HG02970 (cell line): ENCODE data around the gene XYLT1.
"Not testable (repeated sequence)": the region's sequence is repeated elsewhere in the genome, so short reads cannot be mapped to it uniquely, and the experiment has no call there.

Experiments used
- ATAC-seq: cut with Tn5 transposase; IDR thresholded peaks from one replicate; pipeline ENCODE4 v1.9.1; 2021; ENCODE audit warnings: mild to moderate bottlenecking, moderate library complexity, moderate number of reproducible peaks; ENCODE audit not compliant: unreplicated experiment, low FRiP score

XYLT1 gene, protein sequence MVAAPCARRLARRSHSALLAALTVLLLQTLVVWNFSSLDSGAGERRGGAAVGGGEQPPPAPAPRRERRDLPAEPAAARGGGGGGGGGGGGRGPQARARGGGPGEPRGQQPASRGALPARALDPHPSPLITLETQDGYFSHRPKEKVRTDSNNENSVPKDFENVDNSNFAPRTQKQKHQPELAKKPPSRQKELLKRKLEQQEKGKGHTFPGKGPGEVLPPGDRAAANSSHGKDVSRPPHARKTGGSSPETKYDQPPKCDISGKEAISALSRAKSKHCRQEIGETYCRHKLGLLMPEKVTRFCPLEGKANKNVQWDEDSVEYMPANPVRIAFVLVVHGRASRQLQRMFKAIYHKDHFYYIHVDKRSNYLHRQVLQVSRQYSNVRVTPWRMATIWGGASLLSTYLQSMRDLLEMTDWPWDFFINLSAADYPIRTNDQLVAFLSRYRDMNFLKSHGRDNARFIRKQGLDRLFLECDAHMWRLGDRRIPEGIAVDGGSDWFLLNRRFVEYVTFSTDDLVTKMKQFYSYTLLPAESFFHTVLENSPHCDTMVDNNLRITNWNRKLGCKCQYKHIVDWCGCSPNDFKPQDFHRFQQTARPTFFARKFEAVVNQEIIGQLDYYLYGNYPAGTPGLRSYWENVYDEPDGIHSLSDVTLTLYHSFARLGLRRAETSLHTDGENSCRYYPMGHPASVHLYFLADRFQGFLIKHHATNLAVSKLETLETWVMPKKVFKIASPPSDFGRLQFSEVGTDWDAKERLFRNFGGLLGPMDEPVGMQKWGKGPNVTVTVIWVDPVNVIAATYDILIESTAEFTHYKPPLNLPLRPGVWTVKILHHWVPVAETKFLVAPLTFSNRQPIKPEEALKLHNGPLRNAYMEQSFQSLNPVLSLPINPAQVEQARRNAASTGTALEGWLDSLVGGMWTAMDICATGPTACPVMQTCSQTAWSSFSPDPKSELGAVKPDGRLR

GRCh38 chr16:17470908-17471718 is at the start of gene XYLT1:
Gene XYLT1, minus strand, starts transcription at chr16:17470960. Its CDS starts 164 bp downstream, at chr16:17470796.
- ATAC-seq, result no peak

GRCh38 chr16:17520111-17520510 is 49.4 kb upstream of the XYLT1 start:
- no peak for ATAC-seq

DNA sequence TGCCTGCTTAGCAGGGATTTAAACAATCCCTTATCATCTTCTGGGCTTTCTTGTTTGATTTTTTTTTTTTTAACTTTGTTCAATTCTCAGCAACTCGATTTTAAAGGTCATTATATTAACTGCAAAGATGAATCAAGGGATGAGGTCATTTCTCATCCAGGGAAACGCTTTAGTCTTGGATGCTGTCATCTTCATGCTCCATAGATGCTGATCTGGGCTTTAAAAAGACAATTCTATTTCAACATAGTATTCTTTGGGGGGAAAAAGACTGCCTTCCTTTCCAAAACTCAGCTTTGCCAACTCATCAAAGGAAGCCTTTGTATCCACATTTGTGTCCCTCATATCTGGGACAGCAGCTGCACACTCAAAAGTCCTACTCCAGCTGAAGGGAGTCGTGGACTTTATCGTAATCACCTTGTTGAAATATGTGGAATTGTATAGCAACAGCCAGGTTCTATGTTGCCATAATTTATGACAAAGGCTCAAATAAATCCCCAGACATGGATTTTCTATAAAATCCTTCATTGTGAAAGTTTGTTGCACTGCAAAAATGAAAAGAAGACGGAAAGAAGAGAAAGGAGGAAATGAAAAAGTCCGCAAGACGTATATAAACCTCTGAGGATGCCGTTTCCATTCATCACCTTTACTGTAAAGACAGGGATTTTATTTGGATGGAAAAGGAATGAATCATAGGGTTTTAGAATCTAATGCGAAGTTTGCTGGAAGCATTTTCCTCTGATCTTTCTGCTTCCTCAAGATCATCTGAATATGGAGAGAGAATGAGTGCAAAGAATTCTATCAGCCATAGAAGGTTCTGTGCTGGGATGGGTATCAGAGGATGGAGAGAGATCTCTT is 48.6 kb upstream of the XYLT1 start:
- no peak for ATAC-seq

- no peak for ATAC-seq
Measured at GRCh38 chr16:17518441-17518840, 47.7 kb upstream of the XYLT1 start.

DNA sequence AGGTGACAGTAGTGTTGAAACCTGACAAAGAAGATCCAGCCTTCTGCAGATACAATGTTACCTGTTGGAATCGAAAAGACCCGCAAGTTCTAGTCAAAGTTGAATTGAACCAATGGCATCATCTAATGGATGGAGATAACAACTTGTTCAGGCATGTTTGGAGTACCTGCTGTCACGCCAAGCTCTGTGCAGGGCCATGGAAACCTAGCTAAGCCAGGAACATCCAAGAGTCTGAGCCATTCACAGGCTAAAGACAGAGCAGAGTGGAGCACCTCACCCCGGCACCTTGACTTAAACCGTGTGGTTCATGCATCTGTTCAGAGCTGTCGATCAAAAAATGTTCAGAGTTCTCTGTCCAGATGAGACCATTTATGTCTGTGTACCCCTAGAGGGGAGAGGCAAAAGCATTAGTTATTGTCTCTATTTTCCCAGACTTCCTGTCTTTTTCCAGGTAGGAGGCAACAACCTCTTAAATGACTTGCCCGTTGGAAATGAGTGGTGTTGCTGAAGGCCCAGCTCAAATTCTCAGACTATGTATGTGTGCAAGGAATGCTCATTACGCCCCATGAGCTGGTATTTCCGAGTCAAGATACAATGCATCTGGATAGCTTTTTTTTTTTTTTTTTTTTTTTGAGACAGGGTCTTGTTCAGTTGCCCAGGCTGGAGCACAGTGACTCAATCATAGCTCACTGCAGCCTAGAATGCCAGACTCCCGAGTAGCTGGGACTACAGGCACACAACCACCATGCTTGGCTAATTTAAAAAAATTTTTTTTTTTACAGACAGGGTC is 44.9 kb upstream of the XYLT1 start:
- ATAC-seq, result no peak

- no peak for ATAC-seq
Measured at GRCh38 chr16:17512636-17513220, 42.0 kb upstream of the XYLT1 start.

DNA sequence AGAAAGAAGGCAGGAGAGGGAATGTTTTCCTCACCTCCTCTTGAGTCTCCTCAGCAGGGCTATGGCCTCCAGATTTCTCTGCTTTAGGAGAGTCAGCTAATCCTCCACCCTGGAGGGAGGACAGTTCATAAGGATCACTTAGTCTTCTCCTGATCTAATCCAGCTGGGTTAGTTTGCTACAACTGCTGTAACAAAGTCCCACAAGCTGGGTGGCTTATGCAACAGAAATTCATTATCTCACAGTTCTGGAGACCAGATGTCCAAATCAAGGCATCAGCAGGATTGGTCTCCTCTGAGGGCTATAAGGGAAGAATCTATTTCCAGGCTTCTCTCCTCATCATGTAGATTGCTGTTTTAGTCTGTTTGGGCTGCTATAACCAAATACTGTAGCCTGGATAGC is 40.6 kb upstream of the XYLT1 start:
- ATAC-seq, result no peak

GRCh38 chr16:17510567-17510966 is 39.8 kb upstream of the XYLT1 start:
- ATAC-seq, result no peak

- no peak for ATAC-seq
Measured at GRCh38 chr16:17509194-17509593, 38.4 kb upstream of the XYLT1 start.

GRCh38 chr16:17508303-17508702 is 37.5 kb upstream of the XYLT1 start:
- no peak for ATAC-seq

DNA sequence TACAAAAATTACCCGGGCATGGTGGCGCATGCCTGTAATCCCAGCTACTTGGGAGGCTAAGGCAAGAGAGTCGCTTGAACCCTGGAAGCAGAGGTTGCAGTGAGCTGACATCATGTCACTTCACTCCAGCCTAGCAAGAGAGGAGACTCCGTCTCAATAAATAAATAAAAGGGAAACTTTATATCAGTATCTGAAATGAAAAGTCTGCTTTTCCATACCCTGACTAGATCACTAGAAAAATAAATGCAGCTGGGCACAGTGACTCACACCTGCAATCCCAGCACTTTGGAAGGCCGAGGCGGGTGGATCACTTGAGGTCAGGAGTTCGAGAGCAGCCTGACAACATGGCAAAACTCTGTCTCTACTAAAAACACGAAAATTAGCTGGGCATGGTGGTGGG is 36.8 kb upstream of the XYLT1 start:
- not testable (repeated sequence) for ATAC-seq

DNA sequence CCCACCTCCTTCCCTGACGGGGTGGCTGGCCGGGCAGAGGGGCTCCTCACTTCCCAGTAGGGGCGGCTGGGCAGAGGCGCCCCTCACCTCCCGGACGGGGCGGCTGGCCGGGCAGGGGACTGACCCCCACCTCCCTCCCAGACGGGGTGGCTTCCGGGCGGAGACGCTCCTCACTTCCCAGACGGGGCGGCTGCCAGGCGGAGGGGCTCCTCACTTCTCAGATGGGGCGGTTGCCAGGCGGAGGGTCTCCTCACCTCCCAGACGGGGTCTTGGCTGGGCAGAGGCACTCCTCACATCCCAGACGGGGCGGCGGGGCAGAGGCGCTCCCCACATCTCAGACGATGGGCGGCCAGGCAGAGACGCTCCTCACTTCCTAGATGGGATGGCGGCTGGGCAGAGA is 35.1 kb upstream of the XYLT1 start:
- not testable (repeated sequence) for ATAC-seq

DNA sequence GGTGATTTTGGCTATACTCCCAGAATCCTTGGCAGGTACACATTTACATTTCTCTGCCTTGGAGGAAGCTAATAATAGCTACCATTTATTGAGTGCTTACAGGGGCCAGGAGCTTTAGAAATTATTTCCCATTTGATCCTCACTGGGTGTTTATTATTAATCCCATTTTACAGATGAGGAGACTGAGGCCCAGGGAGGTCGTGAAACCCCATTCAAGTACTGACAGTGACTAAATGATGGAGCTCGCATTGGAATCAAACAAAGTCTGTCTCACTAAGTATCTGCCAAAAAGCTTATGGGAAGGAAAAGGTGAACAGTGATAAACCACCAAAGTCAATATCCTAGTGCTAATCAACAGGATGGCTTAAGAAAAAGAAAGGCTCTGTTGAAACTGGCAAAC is 33.3 kb upstream of the XYLT1 start:
- no peak for ATAC-seq

DNA sequence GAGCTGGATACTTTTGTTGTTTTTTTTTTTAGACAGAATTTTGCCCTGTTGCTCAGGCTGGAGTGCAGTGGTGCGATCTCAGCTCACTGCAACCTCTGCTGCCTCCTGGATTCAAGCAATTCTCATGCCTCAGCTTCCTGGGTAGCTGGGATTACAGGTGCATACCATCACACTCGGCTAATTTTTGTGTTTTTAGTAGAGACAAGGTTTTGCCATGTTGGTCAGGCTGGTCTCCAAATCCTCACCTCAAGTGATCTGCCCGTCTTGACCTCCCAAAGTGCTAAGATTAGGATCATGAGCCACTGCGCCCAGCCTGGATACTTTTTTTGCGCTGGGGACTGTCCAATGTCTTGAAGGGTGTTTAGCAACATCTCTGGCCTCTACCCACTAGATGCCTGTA is 32.6 kb upstream of the XYLT1 start:
- no peak for ATAC-seq

DNA sequence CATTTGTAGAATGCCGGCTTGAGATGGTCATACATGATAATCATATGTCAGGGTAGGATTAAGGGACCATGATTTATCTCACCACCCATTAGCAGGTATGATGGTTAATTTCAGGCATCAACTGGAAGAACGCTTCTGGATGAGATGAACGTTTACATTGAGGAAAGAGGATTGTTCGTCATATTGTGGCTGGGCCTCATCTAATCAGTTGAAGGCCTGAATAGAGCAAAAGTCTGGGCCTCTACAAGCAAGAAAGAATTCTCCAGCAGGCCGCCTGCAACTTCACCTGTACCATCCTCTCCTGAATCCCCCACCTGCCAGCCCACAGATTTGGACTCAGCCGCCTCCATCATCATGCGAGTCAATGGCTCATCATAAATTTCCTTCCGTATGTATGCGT is 30.6 kb upstream of the XYLT1 start:
- ATAC-seq, result no peak

- ATAC-seq, result no peak
Measured at GRCh38 chr16:17499223-17499902, 28.6 kb upstream of the XYLT1 start.

DNA sequence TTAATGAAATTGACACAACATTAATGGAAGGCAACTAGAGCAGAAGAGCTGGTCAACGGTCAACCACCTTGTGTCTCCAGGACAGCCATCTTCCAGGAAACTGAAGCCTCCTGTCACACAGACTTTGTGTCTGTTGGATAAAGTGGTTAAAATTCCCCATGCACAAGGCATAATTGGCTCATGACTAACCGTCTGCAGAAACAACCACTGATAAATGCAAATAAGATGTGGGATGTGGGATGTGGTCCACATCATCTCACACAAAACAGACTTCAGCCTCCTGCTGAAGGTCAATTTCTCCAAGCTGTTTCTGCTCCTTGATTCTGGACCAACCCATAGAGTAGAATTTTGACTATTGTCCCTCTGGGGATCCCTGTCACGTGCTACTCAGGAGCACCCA is 26.9 kb upstream of the XYLT1 start:
- ATAC-seq, result no peak

DNA sequence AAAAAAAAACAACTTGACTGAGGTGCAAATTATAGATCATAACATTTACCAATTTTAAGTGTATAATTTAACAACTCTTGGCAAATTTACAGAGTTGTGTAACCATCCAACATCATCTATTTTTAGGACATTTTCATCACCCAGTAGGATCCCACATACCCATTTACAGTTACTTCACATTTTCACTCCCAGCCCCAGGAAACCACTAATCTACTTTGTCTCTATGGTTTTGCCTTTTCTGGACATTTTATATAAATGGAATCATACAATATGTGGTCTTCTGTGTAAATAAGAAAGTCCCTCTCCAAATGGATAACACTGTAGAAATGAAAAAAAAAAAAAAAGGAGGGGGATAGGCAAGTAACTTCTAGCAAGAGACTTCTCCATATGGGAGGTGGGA is 26.1 kb upstream of the XYLT1 start:
- ATAC-seq, result no peak
